ENCODE measurements around the gene PIM1.
"Not testable (repeated sequence)": the region's sequence is repeated elsewhere in the genome, so short reads cannot be mapped to it uniquely, and the experiment has no call there.

PIM1 gene

DNA sequence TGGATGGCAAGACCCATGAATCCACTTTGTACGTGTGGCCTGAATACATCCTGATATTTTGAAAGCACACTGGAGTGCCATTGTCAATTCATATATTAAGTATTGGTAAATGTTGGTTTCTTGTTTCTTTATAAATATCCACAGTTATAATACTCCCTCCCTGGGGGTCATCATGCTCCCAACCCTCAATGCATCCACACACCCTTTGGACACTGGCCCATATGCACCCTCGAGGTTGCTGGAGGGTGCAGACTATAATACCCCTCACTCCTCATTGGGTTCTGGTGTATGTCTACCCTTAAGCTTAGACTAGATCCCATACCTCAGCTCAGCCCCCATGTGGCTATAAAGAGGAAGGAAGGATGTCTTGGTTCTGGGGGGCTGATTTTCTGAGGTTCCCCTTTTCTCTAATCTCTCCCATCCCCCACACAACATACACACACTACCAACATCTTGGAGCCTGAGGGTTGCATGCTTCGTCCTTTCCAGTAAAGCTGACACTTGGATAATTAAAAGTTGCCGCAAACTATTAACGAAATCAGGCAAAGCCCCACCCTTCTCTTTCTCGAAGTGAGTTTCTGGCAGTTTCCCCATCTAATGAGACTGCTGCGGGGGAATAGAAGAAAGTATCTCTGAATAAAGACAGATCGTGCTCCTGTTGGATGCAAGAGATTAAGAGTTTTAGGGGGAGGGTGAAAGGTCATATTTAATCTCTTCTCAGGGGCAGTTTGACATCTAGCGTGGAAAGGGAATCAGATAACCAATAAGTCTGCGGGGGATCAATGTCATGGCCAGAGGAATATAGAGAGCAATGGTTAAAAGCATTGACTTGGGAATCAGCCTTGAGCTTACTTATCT, 7.4 kb downstream of the PIM1 start:
- H4K20me1 ChIP-seq (ENCODE audit: insufficient read depth, low read length): peaks cover 24% of the 10 kb centered on the region
- H3K4me2 ChIP-seq (ENCODE audit: low read depth, low read length): no peak overlapping the region
- H3K4me1 ChIP-seq (ENCODE audit: low read length): peaks cover 34% of the 10 kb centered on the region
- H2AFZ ChIP-seq (ENCODE audit: low read length): no peak overlapping the region
- peaks cover 52% of the 10 kb centered on the region for H3F3A ChIP-seq (ENCODE audit: insufficient read depth, low read length)
- TF ChIP-seq, protein P1, sequence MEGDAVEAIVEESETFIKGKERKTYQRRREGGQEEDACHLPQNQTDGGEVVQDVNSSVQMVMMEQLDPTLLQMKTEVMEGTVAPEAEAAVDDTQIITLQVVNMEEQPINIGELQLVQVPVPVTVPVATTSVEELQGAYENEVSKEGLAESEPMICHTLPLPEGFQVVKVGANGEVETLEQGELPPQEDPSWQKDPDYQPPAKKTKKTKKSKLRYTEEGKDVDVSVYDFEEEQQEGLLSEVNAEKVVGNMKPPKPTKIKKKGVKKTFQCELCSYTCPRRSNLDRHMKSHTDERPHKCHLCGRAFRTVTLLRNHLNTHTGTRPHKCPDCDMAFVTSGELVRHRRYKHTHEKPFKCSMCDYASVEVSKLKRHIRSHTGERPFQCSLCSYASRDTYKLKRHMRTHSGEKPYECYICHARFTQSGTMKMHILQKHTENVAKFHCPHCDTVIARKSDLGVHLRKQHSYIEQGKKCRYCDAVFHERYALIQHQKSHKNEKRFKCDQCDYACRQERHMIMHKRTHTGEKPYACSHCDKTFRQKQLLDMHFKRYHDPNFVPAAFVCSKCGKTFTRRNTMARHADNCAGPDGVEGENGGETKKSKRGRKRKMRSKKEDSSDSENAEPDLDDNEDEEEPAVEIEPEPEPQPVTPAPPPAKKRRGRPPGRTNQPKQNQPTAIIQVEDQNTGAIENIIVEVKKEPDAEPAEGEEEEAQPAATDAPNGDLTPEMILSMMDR (IDR thresholded peaks at IDR 0.05; ENCODE audit: low read length): no peak
- TF ChIP-seq EZH2 (optimal IDR thresholded peaks at IDR 0.05; ENCODE audit: low read depth, low read length) (no peak), EZH2phosphoT487 (IDR thresholded peaks at IDR 0.05; ENCODE audit: low read length) (no peak)
- peaks cover 20% of the 10 kb centered on the region for H3K36me3 ChIP-seq (replicated peaks; ENCODE audit: insufficient read depth, low read length)
- H3K27me3 ChIP-seq (replicated peaks; ENCODE audit: insufficient read depth, low read length): no peaks in the 10 kb centered on the region
- no peak overlapping the region for H3K4me3 ChIP-seq (ENCODE audit: low read length)
- H3K9me2 ChIP-seq (replicated peaks; ENCODE audit: insufficient read depth, low read length): no peaks in the 10 kb centered on the region
- no peak overlapping the region for H3K9ac ChIP-seq (ENCODE audit: low read length)
- DNase-seq: no peak
- no peak overlapping the region for H3K27ac ChIP-seq (ENCODE audit: low read length)
- H3K9me3 ChIP-seq (replicated peaks; ENCODE audit: insufficient read depth, low read length): no peaks in the 10 kb centered on the region
- peaks cover 24% of the 10 kb centered on the region for H3K79me2 ChIP-seq (ENCODE audit: low read length)

DNA sequence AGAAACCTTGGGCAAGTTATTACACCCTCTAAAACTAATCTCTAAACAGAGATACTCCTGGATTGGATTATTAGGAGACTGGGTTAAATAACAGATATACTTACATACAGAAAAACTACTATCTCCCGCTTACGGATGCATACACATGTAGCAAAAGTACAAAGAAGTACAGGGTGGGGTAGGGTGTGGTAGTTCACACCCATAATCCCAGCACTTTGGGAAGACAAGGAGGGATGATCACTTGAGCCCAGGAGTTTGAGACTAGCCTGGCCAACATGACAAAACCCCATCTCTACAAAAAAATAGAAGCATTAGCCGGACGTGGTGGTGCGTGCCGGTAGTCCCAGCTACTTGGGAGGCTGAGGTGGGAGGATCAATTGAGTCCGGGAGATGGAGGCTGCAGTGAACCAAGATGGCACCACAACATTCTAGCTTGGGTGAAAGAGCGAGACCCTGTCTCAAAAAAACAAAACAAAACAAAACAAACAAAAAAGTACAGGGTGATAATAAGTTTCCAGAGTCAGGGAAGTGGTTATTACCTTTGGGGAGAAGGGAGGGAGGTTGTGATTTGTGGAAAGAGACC, 8.1 kb downstream of the PIM1 start:
- no peak overlapping the region for H3K27ac ChIP-seq (ENCODE audit: low read length)
- TF ChIP-seq, protein P1 (IDR thresholded peaks at IDR 0.05; ENCODE audit: low read length): no peak
- H3F3A ChIP-seq (ENCODE audit: insufficient read depth, low read length): peaks cover 45% of the 10 kb centered on the region
- H3K79me2 ChIP-seq (ENCODE audit: low read length): peaks cover 17% of the 10 kb centered on the region
- peaks cover 17% of the 10 kb centered on the region for H4K20me1 ChIP-seq (ENCODE audit: insufficient read depth, low read length)
- no peaks in the 10 kb centered on the region for H3K9me2 ChIP-seq (replicated peaks; ENCODE audit: insufficient read depth, low read length)
- H3K4me2 ChIP-seq (ENCODE audit: low read depth, low read length): no peak overlapping the region
- no peaks in the 10 kb centered on the region for H3K27me3 ChIP-seq (replicated peaks; ENCODE audit: insufficient read depth, low read length)
- no peaks in the 10 kb centered on the region for H3K9me3 ChIP-seq (replicated peaks; ENCODE audit: insufficient read depth, low read length)
- no peak overlapping the region for H3K4me3 ChIP-seq (ENCODE audit: low read length)
- peaks cover 30% of the 10 kb centered on the region for H3K4me1 ChIP-seq (ENCODE audit: low read length)
- H3K9ac ChIP-seq (ENCODE audit: low read length): no peak overlapping the region
- no peak overlapping the region for H2AFZ ChIP-seq (ENCODE audit: low read length)
- DNase-seq: no peak
- H3K36me3 ChIP-seq (replicated peaks; ENCODE audit: insufficient read depth, low read length): peaks cover 17% of the 10 kb centered on the region

- peaks cover 13% of the 10 kb centered on the region for H3K4me1 ChIP-seq (ENCODE audit: low read length)
- no peak for DNase-seq
- no peaks in the 10 kb centered on the region for H3K36me3 ChIP-seq (replicated peaks; ENCODE audit: insufficient read depth, low read length)
- H3F3A ChIP-seq (ENCODE audit: insufficient read depth, low read length): peaks cover 24% of the 10 kb centered on the region
- no peaks in the 10 kb centered on the region for H3K27me3 ChIP-seq (replicated peaks; ENCODE audit: insufficient read depth, low read length)
- H3K27ac ChIP-seq (ENCODE audit: low read length): no peak overlapping the region
- TF ChIP-seq, protein P1 (IDR thresholded peaks at IDR 0.05; ENCODE audit: low read length): no peak
- TF ChIP-seq EZH2 (optimal IDR thresholded peaks at IDR 0.05; ENCODE audit: low read depth, low read length) (no peak), EZH2phosphoT487 (IDR thresholded peaks at IDR 0.05; ENCODE audit: low read length) (no peak)
- no peak overlapping the region for H3K9ac ChIP-seq (ENCODE audit: low read length)
- no peak overlapping the region for H3K4me3 ChIP-seq (ENCODE audit: low read length)
- H3K4me2 ChIP-seq (ENCODE audit: low read depth, low read length): no peak overlapping the region
- H3K79me2 ChIP-seq (ENCODE audit: low read length): no peaks in the 10 kb centered on the region
- H2AFZ ChIP-seq (ENCODE audit: low read length): no peak overlapping the region
- no peaks in the 10 kb centered on the region for H4K20me1 ChIP-seq (ENCODE audit: insufficient read depth, low read length)
- no peaks in the 10 kb centered on the region for H3K9me3 ChIP-seq (replicated peaks; ENCODE audit: insufficient read depth, low read length)
- H3K9me2 ChIP-seq (replicated peaks; ENCODE audit: insufficient read depth, low read length): no peaks in the 10 kb centered on the region
Observed at GRCh38 chr6:37180075-37180474, 10.1 kb downstream of the PIM1 start.

- not testable (repeated sequence) for H3K79me2 ChIP-seq (ENCODE audit: low read length); H3K9me3 ChIP-seq (replicated peaks; ENCODE audit: insufficient read depth, low read length); H3K4me3 ChIP-seq (ENCODE audit: low read length); H3K27me3 ChIP-seq (replicated peaks; ENCODE audit: insufficient read depth, low read length); H3K27ac ChIP-seq (ENCODE audit: low read length); H3K9me2 ChIP-seq (replicated peaks; ENCODE audit: insufficient read depth, low read length); H3K4me1 ChIP-seq (ENCODE audit: low read length); H4K20me1 ChIP-seq (ENCODE audit: insufficient read depth, low read length); H3K4me2 ChIP-seq (ENCODE audit: low read depth, low read length); H3K36me3 ChIP-seq (replicated peaks; ENCODE audit: insufficient read depth, low read length); DNase-seq; H2AFZ ChIP-seq (ENCODE audit: low read length); H3K9ac ChIP-seq (ENCODE audit: low read length)
- H3F3A ChIP-seq (ENCODE audit: insufficient read depth, low read length): peaks cover 19% of the 10 kb centered on the region
Observed at GRCh38 chr6:37180610-37181009, 10.7 kb downstream of the PIM1 start.

Data from MM.1S (cell line).